Subcutaneous adipose tissue (tissue), 4 donors: Measurements from ENCODE around the gene PLEK. TPM values are rescaled to one million over a fixed set of nuclear protein-coding genes. Genes with fewer than 3 reads are reported as not detected.

ENCODE experiments used
- total RNA-seq, 4 donors: library from RNA; depleted of rRNA; stranded (reverse); fragments of >200 nt; gene quantifications; one replicate each; pipeline ENCODE4 v1.1.0, GENCODE V29; 2016
- TF ChIP-seq, protein P1 (sequence below): fragments of 450-650 bp; IDR thresholded peaks from one replicate; pipeline ENCODE4 v1.5.1; 2016; ENCODE audit warnings: low read depth, mild to moderate bottlenecking, control low read depth, antibody characterized with exemption, moderate library complexity

The PLEK gene
- total RNA-seq, 4 donors from 2014 or later = 19.0 to 62.9 (median 31.8) TPM

DNA sequence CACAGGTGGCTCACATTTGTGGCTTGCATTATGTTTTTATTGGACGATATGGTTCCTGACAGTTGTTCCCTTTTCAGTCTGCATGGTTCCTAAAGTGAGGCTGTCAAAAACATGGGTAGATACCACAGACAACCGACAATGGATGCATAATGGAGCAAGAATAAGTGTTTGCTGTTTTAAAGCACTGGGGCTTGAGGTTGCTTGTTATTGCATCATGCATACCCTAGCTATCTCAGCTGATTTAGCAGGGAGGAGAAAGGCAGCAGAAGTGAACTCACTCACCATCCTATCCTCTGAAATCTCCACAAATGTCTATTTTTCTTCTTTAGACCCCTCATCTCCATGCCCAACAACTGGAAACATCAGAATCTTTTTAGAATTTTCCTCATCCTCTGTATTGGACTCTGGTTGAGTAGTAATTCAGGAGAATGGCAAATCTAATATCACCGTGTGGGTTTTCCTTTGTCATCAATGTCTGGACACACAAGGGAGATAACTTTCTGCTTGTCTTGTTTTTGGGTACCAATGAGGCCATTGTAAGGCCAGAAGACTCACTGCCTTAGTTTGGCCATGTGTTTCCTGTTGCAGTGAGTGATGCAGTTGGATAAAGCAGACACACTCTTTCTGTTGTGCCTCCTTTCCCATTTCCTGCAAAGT is 55.3 kb downstream of the PLEK start:
- TF ChIP-seq, protein P1, sequence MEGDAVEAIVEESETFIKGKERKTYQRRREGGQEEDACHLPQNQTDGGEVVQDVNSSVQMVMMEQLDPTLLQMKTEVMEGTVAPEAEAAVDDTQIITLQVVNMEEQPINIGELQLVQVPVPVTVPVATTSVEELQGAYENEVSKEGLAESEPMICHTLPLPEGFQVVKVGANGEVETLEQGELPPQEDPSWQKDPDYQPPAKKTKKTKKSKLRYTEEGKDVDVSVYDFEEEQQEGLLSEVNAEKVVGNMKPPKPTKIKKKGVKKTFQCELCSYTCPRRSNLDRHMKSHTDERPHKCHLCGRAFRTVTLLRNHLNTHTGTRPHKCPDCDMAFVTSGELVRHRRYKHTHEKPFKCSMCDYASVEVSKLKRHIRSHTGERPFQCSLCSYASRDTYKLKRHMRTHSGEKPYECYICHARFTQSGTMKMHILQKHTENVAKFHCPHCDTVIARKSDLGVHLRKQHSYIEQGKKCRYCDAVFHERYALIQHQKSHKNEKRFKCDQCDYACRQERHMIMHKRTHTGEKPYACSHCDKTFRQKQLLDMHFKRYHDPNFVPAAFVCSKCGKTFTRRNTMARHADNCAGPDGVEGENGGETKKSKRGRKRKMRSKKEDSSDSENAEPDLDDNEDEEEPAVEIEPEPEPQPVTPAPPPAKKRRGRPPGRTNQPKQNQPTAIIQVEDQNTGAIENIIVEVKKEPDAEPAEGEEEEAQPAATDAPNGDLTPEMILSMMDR = no peak

DNA sequence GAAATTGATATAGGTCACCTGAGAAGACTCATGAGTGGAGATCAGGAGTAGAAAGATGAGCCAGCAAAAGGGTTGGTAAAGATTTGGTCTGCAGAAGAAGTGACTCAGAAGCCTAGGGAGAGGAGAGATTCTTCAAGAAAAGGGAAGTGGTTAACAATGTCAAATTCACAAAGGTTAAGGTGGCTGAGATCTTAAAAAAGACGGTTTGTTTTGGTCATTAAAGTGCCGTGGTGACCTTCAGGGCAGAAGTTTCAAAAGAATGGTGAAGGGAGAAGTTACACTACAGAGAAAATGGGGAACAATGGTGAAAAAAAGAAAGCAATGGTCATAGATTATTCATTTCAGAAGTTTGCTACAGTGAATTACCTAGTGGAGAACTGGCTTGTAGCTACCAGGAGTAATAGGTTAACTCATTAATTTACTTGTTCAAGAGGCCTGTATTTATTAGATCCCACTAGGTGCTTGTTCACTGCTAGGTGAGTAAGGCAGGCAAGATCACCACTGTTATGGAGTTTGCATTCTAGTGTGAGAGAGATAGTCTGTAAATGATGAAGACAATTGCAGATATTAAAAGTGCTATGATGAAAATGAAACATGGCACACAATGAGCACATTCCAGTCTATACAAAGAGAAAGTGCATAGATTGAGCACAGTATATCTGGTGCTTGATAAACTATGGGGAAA is 59.0 kb downstream of the PLEK start:
- TF ChIP-seq, protein P1 = no peak

DNA sequence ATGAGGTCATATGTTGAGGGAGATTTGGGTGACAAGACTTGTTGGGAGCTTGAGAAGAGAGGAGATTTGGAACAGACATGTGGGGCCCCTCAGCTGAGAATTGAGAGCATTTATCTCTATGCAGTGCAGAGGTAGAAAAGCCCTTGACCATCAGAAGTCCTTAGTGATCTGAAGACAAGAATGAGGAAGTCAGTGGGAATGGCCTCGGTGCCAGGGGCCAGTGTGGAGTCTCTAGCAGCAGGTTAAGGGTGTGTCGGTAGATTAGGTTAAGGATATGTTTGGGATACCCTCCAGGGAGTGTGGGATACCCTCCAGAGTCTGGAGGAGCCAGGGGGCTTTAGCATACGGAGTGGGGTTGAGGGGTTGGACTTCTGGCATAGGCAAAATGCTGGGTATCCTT is 60.4 kb downstream of the PLEK start:
- TF ChIP-seq, protein P1 = no peak

DNA sequence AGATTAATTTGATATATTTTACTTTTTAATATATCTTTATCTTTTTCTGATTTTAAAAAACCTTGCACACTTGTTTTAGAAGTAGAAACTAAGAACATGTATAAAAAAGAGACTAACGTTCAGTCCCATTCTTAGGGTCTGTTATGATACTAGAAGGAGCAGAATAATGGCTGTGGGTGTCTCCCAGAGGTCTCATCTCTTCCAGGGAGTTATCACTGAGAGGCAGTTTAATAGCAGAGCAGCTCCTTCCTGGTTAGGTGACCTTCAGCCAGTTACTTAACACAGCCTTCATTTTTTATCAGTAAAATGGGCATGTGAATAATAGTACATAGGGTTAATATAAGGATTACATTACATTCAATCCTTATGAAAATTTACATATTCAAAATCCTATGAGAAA is 61.4 kb downstream of the PLEK start:
- TF ChIP-seq, protein P1 = no peak

DNA sequence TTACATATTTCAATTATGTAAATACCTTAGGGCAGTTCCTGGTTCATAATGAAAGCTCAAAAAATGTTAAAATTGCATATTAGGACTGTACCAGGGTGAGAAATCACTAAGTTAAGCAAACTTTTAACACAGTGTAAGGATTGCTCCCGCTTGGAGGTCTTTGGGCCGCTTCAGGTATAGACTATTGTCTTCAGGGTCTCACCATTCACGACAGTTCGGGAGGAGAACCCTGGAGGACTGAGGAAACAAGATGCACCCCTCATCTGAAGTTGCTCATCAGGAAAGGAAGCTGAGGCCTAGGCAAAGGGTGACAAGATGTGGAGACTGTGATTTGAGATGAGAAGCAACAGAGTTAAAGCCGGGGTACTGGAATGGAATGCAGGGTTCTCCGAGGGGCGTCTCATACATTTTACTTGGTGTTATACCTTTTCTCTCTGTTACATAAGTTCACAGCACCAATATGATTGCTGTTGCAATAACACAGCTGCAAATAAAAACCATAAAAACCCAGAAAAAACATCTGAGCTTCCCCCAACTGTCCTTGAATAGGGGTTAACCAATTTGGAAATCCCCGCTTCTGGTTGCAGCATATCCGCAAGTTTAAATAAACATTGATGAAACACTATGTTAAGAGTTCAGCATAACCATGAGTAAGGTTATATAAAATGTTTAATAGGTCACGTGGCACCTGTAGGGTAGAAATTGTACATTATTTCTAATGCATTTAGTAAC is 61.9 kb downstream of the PLEK start:
- TF ChIP-seq, protein P1 = no peak

DNA sequence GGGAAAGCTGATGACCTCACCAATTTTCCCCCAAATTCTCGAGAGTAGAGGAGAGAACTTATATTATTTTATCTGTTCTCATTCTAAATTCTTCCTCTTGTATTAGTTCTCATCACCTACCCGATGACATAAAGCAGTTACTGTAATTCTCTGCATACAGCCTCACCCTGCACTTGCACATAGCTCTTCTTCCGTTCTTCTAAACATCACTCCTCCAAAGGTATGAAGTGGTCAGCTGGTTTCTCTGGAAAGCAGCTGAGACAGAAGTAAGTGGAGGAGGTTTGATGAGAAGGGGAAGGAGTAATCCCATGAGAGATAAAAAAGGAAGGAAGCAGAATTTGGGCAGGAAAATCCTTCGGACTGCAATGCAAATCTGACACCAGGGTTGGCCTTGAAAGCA is 63.0 kb downstream of the PLEK start:
- TF ChIP-seq, protein P1 = no peak

DNA sequence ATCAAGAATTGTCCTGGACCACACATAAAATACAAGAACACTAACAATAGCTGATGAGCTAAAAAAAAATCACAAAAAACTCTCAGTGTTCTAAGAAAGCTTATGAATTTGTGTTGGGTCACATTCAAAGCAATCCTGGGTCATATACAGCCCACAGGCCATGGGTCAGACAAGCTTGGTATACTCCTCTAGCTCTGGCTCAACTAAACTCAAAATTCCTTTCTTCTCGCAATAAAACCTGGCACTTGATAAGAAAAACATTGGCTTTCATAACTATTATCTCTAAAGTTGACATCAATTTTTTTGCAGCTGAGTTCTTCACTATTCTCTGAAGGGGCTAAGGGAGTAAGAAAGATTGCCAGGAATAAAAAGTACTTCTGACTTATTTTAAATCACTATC is 63.7 kb downstream of the PLEK start:
- TF ChIP-seq, protein P1 = no peak
